ENCODE measurements around the gene SYDE1. TPM values are rescaled to one million over a fixed set of nuclear protein-coding genes. Genes with fewer than 3 reads are reported as not detected.

The SYDE1 gene
- total RNA-seq, 2 donors from 2014 or later, result 17.3 to 28.9 TPM

- H3K36me3 ChIP-seq, result peaks cover 7% of the 10 kb centered on the region
- DNase-seq (ENCODE audit: low spot score), result no peak
- no peaks in the 10 kb centered on the region for H3K4me1 ChIP-seq
- no peak overlapping the region for H3K27ac ChIP-seq
- no peak overlapping the region for H3K4me3 ChIP-seq
- H3K27me3 ChIP-seq, result no peaks in the 10 kb centered on the region
- TF ChIP-seq CTCF (IDR thresholded peaks at IDR 0.05), result no peak
- H3K9me3 ChIP-seq, result peaks cover 0 to 26% of the 10 kb centered on the region in 2 donors
Measured at GRCh38 chr19:15161028-15161984, 54.1 kb downstream of the SYDE1 start.

Other genes starting within 250 kb of the SYDE1 start
- gene OR7A17, start 221.3 kb upstream of the SYDE1 start, total RNA-seq, result not detected
- gene OR7C2, start 165.9 kb upstream of the SYDE1 start, total RNA-seq, result not detected
- not detected for gene SLC1A6, start 127.5 kb upstream of the SYDE1 start, total RNA-seq
- gene CASP14, start 57.9 kb upstream of the SYDE1 start, total RNA-seq, result not detected
- gene OR1I1, start 25.2 kb upstream of the SYDE1 start, total RNA-seq, result not detected
- gene NOTCH3, start 93.6 kb downstream of the SYDE1 start, total RNA-seq, result 10 to 100 TPM; 16.8 to 34.2 TPM
- under 1 TPM; 0.52 to 0.63 TPM for gene EPHX3, start 125.0 kb downstream of the SYDE1 start, total RNA-seq
- 10 to 100 TPM; 23.6 to 41.0 TPM for gene BRD4, start 225.1 kb downstream of the SYDE1 start, total RNA-seq